Activated gamma-delta T cell treated with Interleukin-2 at 50 U/mL for 16 hours (primary cell): ENCODE data around the gene AHI1.

Source experiments
- DNase-seq: peaks from one replicate; pipeline ENCODE4 v3.0.0-alpha.2; 2020

Gene AHI1

DNA sequence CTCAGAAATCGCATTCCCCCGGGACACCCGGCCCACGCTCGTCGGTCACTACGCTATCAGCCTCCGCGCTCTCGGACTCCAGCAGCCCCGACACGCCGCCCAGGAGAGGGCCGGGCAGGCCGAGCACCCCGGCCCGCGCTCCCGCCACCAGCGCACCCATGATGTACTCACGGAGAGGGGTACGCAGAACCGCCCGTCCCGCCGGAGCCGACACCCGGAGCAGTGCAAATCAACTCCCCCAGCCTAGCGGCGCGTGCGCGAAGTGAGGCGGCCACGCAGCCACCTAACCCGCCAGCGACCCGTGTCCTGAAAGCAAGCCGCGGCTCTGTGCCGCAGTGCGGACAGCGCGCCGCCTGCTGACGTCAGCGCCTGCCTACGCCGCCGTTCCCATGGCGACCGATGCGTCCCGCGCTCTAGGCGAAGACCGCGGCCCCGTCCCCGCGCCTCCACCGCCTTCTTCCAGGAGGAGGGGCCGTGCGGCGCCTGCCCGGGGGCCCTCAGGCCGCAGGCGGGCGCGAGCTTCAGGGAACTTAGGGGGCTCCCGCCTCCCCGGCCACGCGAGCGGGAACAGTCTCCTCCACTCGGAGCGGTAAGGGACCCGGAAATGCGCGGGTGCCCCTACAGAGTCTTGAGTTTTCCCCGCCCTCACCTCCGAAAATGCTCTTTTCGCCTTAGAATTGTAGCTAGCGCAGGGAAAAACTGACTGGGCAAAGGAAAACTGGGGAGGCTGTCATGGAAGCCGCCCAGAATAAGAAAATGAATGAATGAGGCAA, at the start of gene AHI1:
TSS of gene AHI1 (minus strand) at position 329 of the 773 bp plus-strand sequence. CDS start 5,503 bp downstream, outside the sequence.
- peak; percentile 84 for DNase-seq

DNA sequence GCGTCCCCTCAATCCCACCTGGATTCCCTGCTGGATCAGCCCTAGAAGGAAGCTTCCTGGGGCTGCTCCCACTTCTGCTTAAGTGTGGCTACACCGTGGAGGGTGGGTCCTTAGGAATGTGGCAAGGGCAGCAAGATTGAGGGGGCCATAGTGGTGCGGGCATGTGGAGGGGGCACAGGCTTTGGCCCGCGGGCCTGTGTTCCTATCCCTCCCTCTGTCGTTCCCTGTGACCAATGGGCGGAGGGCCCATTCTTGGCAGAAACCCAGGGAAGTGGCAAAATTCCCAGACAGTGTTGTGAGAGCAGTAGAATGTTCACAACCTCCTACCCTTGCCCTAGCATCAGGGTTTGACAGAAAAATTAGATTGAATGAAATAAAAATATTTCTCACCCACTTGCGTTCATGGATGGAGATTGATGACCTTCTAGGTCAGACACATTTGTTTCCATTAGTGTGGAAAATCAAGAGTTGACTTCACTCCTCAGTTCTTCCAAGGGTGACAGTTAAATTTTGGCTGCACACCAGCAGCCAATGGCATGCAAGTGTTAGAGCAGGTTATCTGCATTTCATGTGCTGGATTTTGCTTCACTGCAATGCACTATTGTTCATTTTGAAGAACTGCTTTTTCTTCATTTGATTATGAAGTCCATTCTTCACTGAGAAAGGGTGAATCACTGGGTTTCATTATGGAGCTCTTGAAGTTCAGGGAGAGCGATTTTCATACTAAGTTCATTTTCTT, 49.3 kb upstream of the AHI1 start:
- DNase-seq, result no peak

DNA sequence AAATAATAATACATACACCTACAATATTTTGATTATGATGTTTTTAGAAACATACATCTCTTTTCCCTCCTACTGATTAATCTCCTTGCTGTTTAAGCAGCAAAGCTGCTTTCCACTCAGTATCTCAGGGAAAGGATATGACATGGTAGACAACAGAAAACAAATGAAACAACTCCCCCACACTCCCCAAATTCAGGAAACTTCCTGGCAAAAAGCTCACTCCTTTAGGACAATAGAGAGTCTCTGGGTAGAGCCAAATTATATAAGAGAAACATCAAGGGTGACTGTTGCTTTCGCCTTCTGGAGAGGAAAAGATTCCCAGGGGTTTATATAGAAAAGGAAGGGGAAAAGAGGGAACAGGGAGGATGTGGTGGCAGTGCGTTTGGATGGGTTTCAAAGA, 48.7 kb upstream of the AHI1 start:
- DNase-seq, result no peak

GRCh38 chr6:135540207-135540840, 42.8 kb upstream of the AHI1 start:
- no peak for DNase-seq

- DNase-seq, result peak; percentile 20
Observed at GRCh38 chr6:135537741-135538301, 40.3 kb upstream of the AHI1 start.

GRCh38 chr6:135535989-135536414, 38.5 kb upstream of the AHI1 start:
- DNase-seq, result peak; percentile 10

GRCh38 chr6:135534773-135535380, 37.3 kb upstream of the AHI1 start:
- DNase-seq, result no peak

- no peak for DNase-seq
Observed at GRCh38 chr6:135532559-135532958, 35.0 kb upstream of the AHI1 start.

DNA sequence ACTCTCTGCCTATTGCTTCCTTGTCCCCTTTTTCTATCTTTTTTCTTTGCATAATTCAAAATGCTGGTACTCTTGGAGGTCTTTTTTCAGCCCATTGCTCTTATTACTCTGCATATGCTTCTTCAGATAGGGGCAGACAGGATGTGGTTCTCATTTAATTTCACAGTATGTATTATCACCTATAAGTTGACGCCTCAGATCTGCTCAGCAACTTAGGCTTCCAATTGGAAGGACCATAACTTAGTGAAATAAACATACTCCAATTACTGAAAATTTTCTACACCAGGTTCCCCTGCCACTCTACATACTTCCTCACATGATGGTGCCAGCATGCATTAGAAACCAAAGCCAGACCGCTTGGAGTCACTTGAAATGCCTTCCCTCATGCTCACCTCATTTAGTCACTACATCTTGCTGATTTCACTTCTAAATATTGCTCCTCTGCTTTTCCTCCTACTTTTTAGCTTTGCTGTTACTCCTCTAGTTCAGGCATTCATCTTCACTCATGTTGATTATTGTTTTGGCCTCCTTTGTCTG, 34.5 kb upstream of the AHI1 start:
- DNase-seq, result no peak

DNA sequence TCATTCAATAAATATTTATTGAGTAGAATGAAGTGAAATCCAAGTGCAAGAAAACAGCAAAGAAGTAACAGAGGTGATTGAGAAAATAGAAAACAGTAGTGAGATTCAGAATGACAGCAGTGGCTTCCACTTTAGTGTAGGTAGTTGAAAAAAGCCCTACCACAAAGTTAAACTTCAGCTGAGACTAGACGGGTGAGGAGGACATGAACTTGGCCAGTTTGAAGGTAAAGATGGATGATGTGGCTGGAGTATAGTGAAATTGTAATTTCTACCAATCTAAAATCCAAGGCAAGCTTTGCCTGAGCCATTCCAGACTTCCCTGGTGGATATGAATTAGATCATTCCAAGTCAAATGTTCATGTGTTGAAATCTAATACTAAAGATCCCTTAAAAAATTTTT, 32.6 kb upstream of the AHI1 start:
- DNase-seq, result no peak

GRCh38 chr6:135527960-135528249, 30.4 kb upstream of the AHI1 start:
- DNase-seq, result no peak

- DNase-seq, result no peak
Observed at GRCh38 chr6:135527116-135527959, 29.8 kb upstream of the AHI1 start.

- DNase-seq, result no peak
Observed at GRCh38 chr6:135525594-135525993, 28.1 kb upstream of the AHI1 start.

DNA sequence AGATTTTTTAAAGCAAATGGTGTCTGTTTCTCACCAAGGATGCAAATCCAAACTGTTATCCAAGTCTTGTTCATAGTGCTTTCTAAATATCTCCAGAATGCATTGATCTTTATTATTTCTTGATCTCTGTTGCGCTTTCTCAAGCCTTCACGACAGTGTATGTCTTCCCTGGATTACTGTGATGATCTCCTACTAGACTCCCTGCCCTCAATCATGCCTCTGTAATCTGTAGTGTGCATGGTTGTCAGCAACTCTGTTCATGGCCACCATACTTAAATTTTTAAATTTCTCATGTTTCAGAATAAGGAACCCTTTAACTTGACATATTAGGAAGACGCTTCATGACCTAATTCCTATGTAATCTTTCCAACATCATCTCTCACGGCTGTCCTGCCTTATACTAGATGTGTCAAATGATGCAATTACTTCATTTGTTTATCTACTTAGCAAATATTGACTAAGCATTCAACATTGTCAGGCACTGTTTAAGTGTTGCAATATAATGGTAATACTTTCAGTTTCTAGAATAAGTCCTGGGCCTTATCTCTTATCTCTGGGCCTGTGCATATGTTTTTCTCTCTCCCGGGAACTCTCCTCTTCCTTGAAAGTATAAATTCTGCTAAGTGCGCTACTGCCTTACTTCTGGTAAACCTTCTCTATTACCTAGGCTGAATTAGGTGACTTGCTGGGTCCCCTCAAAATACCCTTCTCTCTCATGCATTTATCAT, 25.6 kb upstream of the AHI1 start:
- DNase-seq, result no peak

GRCh38 chr6:135521431-135521830, 23.9 kb upstream of the AHI1 start:
- no peak for DNase-seq

DNA sequence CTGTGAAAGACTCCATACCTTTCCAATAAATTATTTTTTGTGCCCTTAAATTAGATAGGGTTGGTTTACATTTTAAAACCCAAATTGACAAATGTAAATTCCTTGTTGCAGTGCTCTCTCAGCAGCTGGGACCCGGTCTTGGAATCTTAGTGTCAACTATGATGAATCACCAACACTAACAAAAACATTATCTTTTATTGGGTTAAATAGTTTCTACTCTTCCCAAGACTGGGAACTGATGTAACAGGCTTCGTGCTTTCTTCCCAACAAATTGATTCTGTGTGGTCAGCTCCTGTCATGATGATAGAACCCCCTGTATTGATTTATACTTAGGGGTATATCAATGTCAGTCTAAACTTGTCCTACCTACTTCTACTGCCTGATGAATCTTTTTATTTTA, 23.2 kb upstream of the AHI1 start:
- no peak for DNase-seq

- no peak for DNase-seq
Observed at GRCh38 chr6:135519348-135519747, 21.8 kb upstream of the AHI1 start.

GRCh38 chr6:135517527-135517926, 20.0 kb upstream of the AHI1 start:
- DNase-seq, result no peak

DNA sequence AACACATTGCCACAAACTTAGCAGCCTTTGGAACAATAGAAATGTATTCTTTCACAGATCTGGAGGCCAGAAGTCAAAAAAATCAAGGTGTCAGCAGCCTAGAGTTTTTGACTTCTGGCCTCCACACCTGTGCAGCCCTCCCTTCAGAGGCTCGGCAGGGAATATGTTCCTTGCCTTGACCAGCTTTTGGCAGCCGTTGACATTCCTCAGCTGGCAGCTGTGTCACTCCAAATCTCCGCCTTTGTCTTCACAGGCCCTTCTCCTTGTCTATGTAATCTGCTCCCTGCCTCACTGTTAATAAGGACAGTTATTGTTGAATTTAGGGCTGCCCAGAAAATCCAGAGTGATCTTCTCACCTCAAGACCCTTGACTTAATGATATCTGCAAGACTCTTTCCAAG, 17.2 kb upstream of the AHI1 start:
- no peak for DNase-seq

- peak; percentile 13 for DNase-seq
Observed at GRCh38 chr6:135506270-135506997, 8.9 kb upstream of the AHI1 start.

DNA sequence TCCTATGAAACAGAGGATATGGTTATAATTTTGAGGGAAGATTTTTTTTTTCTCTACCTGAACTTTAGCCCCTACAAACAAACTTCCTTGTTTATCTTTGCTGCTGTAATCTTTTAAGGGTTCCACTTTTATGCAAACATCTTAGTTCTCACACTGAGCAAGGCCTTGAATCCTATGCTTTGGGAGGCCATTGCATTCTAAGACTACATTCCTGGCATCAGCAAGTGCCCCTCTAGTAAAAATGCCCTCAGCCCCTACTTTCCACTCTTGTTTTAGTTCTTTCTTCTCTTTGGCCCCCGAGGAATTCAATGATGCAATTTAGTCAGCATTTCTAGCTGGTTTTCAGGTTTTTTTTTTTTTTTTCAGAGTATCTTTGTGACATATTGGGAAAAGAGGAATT, 8.1 kb upstream of the AHI1 start:
- DNase-seq, result no peak
